PC-9 (cell line): ENCODE results near the gene MOBP. TPM values are rescaled to one million over a fixed set of nuclear protein-coding genes. Genes with fewer than 3 reads are reported as not detected.
"Not testable (repeated sequence)": the region's sequence is repeated elsewhere in the genome, so short reads cannot be mapped to it uniquely, and the experiment has no call there.

Experiments used
- BruUV-seq: library from RNA; stranded (reverse); fragments of 400-500 nt; replicated peaks from 2 replicates; lab custom pipeline; 2021; lab: Mats Ljungman, UMichigan
- CTCF ChIA-PET: fragments of 300-600 bp; sonication (Branson Sonifier 250); formaldehyde crosslinking; loops from one replicate; lab custom pipeline; 2022; ENCODE audit warnings: antibody characterized with exemption; lab: Charles Lee
- POLR2A ChIA-PET: fragments of 300-600 bp; sonication (Branson Sonifier 250); formaldehyde crosslinking; loops from one replicate; lab custom pipeline; 2022; ENCODE audit warnings: antibody characterized with exemption; ENCODE audit not compliant: unreplicated experiment; lab: Charles Lee
- DNase-seq, 2 experiments: peaks; one replicate each; pipeline versions ENCODE4 v3.0.0 to v3.0.0-alpha.2; 2015 to 2022; ENCODE audit warnings: mixed read lengths in 1 of 2
- H2AFZ ChIP-seq: fragments of 200-600 bp; sonication (generic); 2 replicates; pipeline ENCODE4 v1.8.1; 2017; ENCODE audit warnings: antibody characterized with exemption
- H3F3A ChIP-seq: fragments of 200-600 bp; sonication (generic); 2 replicates; pipeline ENCODE4 v1.8.1; 2017; ENCODE audit warnings: antibody characterized with exemption, mild to moderate bottlenecking, low read depth; ENCODE audit not compliant: insufficient read depth
- H3K27ac ChIP-seq: fragments of 200-600 bp; sonication (generic); 2 replicates; pipeline ENCODE4 v1.6.1; 2016; ENCODE audit warnings: mixed run types
- H3K27me3 ChIP-seq: fragments of 200-600 bp; sonication (generic); 2 replicates; pipeline ENCODE4 v1.6.1; 2016; ENCODE audit warnings: low read depth, mixed run types; ENCODE audit not compliant: insufficient read depth
- H3K36me3 ChIP-seq: fragments of 200-600 bp; sonication (generic); 2 replicates; pipeline ENCODE4 v1.6.1; 2016; ENCODE audit warnings: low read depth, mixed run types
- H3K4me1 ChIP-seq: fragments of 200-600 bp; sonication (generic); replicated peaks from 2 replicates; pipeline ENCODE4 v1.6.1; 2016; ENCODE audit warnings: mixed run types; ENCODE audit not compliant: insufficient read depth
- H3K4me2 ChIP-seq: fragments of 200-600 bp; sonication (generic); 2 replicates; pipeline ENCODE4 v1.6.1; 2017; ENCODE audit warnings: mixed run types
- H3K4me3 ChIP-seq: fragments of 200-600 bp; sonication (generic); 2 replicates; pipeline ENCODE4 v1.6.1; 2016; ENCODE audit warnings: mixed run types
- H3K79me2 ChIP-seq: fragments of 200-600 bp; sonication (generic); 2 replicates; pipeline ENCODE4 v1.6.1; 2017; ENCODE audit warnings: low read depth, mixed run types
- H3K9me2 ChIP-seq: fragments of 200-600 bp; sonication (generic); 2 replicates; pipeline ENCODE4 v1.8.1; 2017; ENCODE audit warnings: mild to moderate bottlenecking; ENCODE audit not compliant: insufficient read depth
- H3K9me3 ChIP-seq: fragments of 200-600 bp; sonication (generic); 2 replicates; pipeline ENCODE4 v1.8.1; 2016; ENCODE audit warnings: low read depth; ENCODE audit not compliant: insufficient read depth
- H4K20me1 ChIP-seq: fragments of 200-600 bp; sonication (generic); 2 replicates; pipeline ENCODE4 v1.8.1; 2017; ENCODE audit not compliant: insufficient read depth
- CTCF ChIP-seq: fragments of 200-600 bp; sonication (generic); conservative IDR thresholded peaks from 2 replicates; pipeline ENCODE4 v1.6.1; 2017; ENCODE audit warnings: mixed run types, antibody characterized with exemption, mild to moderate bottlenecking, moderate library complexity
- EZH2 ChIP-seq: fragments of 200-600 bp; sonication (generic); IDR thresholded peaks from 2 replicates; pipeline ENCODE4 v1.8.0; 2017; ENCODE audit warnings: antibody characterized with exemption, low read depth
- intact Hi-C: fragments of 100-400 bp; cut with micrococcal nuclease; formaldehyde crosslinking; loops from one replicate; pipeline ENCODE4 v1.10.0; 2022; ENCODE audit not compliant: unreplicated experiment
- total RNA-seq: library from RNA; stranded (reverse); gene quantifications from 2 replicates; pipeline ENCODE4 v1.2.3, GENCODE V29; 2021

Gene MOBP
- total RNA-seq, 1 experiment from 2014 or later, result not detected

- Histone ChIP-seq H3K79me2 (no peaks in the 10 kb centered on the region), H4K20me1 (no peaks in the 10 kb centered on the region), H3K4me1 (no peaks in the 10 kb centered on the region), H3K9me2 (no peaks in the 10 kb centered on the region), H2AFZ (no peak overlapping the region), H3K27ac (no peak overlapping the region), H3K27me3 (peaks cover 4% of the 10 kb centered on the region; the same call in 1 of the 2 replicates), H3F3A (no peaks in the 10 kb centered on the region), H3K4me2 (no peak overlapping the region), H3K36me3 (no peaks in the 10 kb centered on the region), H3K9me3 (no peaks in the 10 kb centered on the region), H3K4me3 (no peak overlapping the region)
- ChIA-PET CTCF (no interaction called here), POLR2A (interaction anchor here (0.5 kb wide), 1 partner anchor 197 kb away, joined by 3 read pairs; no protein-coding TSS in a partner anchor)
- DNase-seq, result no peak
- TF ChIP-seq EZH2, result no peak
- no peak for TF ChIP-seq CTCF
- BruUV-seq, result no TSS peak
- intact Hi-C loops, result loop anchor here (2.0 to 5.0 kb wide), 2 partner anchors 50 to 729 kb away; no protein-coding TSS in a partner anchor
Observed at GRCh38 chr3:39448506-39449233, 18.8 kb upstream of the MOBP start.

GRCh38 chr3:39449796-39450195, 17.7 kb upstream of the MOBP start:
- no peak for DNase-seq
- POLR2A ChIA-PET, result no interaction called here
- no peak overlapping the region for H3K27ac ChIP-seq
- no peaks in the 10 kb centered on the region for H3K36me3 ChIP-seq
- H3K27me3 ChIP-seq, result peaks cover 4% of the 10 kb centered on the region; the same call in 1 of the 2 replicates
- no peaks in the 10 kb centered on the region for H3K9me2 ChIP-seq
- no peaks in the 10 kb centered on the region for H3K79me2 ChIP-seq
- intact Hi-C loops, result loop anchor here (2.0 to 5.0 kb wide), 2 partner anchors 49 to 728 kb away; no protein-coding TSS in a partner anchor
- H3K4me1 ChIP-seq, result no peaks in the 10 kb centered on the region
- BruUV-seq, result no TSS peak
- CTCF ChIA-PET, result no interaction called here
- H4K20me1 ChIP-seq, result no peaks in the 10 kb centered on the region
- no peak overlapping the region for H3K4me2 ChIP-seq
- no peak for TF ChIP-seq CTCF
- no peak for TF ChIP-seq EZH2
- no peaks in the 10 kb centered on the region for H3F3A ChIP-seq
- no peaks in the 10 kb centered on the region for H3K9me3 ChIP-seq
- H3K4me3 ChIP-seq, result no peak overlapping the region
- H2AFZ ChIP-seq, result no peak overlapping the region

- intact Hi-C loops, result no loop called here
- no peak for DNase-seq
- no peak overlapping the region for H3K4me3 ChIP-seq
- H3K36me3 ChIP-seq, result no peaks in the 10 kb centered on the region
- no peaks in the 10 kb centered on the region for H3K9me3 ChIP-seq
- no TSS peak for BruUV-seq
- no peak overlapping the region for H3K27ac ChIP-seq
- H3K79me2 ChIP-seq, result no peaks in the 10 kb centered on the region
- POLR2A ChIA-PET, result no interaction called here
- CTCF ChIA-PET, result no interaction called here
- no peaks in the 10 kb centered on the region for H3K9me2 ChIP-seq
- no peak overlapping the region for H3K4me2 ChIP-seq
- H3F3A ChIP-seq, result no peaks in the 10 kb centered on the region
- H3K4me1 ChIP-seq, result no peaks in the 10 kb centered on the region
- H3K27me3 ChIP-seq, result peaks cover 4% of the 10 kb centered on the region; the same call in 1 of the 2 replicates
- H4K20me1 ChIP-seq, result no peaks in the 10 kb centered on the region
- H2AFZ ChIP-seq, result no peak overlapping the region
- TF ChIP-seq CTCF (no peak), EZH2 (no peak)
Observed at GRCh38 chr3:39453134-39453533, 14.3 kb upstream of the MOBP start.

GRCh38 chr3:39453872-39454271, 13.6 kb upstream of the MOBP start:
- H4K20me1 ChIP-seq, CTCF ChIA-PET, H3F3A ChIP-seq, H3K9me3 ChIP-seq, H3K36me3 ChIP-seq, H3K27ac ChIP-seq, H3K4me3 ChIP-seq, H2AFZ ChIP-seq, H3K4me2 ChIP-seq, POLR2A ChIA-PET, H3K9me2 ChIP-seq, DNase-seq, intact Hi-C loops, H3K27me3 ChIP-seq, BruUV-seq, H3K79me2 ChIP-seq, H3K4me1 ChIP-seq: not testable (repeated sequence)
